BJ (cell line): ENCODE data around the gene FBXW8. TPM values are rescaled to one million over a fixed set of nuclear protein-coding genes. Genes with fewer than 3 reads are reported as not detected.

Experiments
- CTCF ChIA-PET: fragments of 350-600 bp; formaldehyde crosslinking; extraction: SDS; loops from one replicate; lab custom pipeline; 2021; ENCODE audit warnings: antibody characterized with exemption, inconsistent platforms; lab: Yijun Ruan, JAX
- POLR2A ChIA-PET: fragments of 300-600 bp; sonication (Branson Sonifier 250); formaldehyde crosslinking; extraction: SDS; loops from one replicate; lab custom pipeline; 2021; ENCODE audit warnings: antibody characterized with exemption; lab: Charles Lee
- DNase-seq: peaks from one replicate; pipeline ENCODE4 v3.0.0-alpha.2; 2011; ENCODE audit warnings: low read depth
- H3K27me3 ChIP-seq: 2 replicates; pipeline ENCODE4 v1.6.0; 2011; ENCODE audit warnings: low read length; ENCODE audit not compliant: control insufficient read depth, insufficient read depth
- H3K36me3 ChIP-seq: 2 replicates; pipeline ENCODE4 v1.5.1; 2011; ENCODE audit warnings: low read length; ENCODE audit not compliant: control insufficient read depth, insufficient read depth
- H3K4me3 ChIP-seq: 2 replicates; pipeline ENCODE4 v1.5.1; 2011; ENCODE audit warnings: low read depth, mild to moderate bottlenecking, control low read depth, low read length
- polyA plus RNA-seq: library from polyadenylated mRNA; depleted of rRNA; stranded (reverse); fragments of >200 nt; gene quantifications from 2 replicates; pipeline ENCODE4 v1.2.3, GENCODE V29; 2011
- TF ChIP-seq, protein P1 (sequence below): IDR thresholded peaks from 2 replicates; pipeline ENCODE4 v1.5.1; 2011; ENCODE audit warnings: low read depth, mild to moderate bottlenecking, control low read depth, inconsistent platforms, low read length, moderate library complexity; ENCODE audit not compliant: insufficient read depth

The FBXW8 gene
- polyA plus RNA-seq, 1 experiment, result 27.3 TPM

- H3K27me3 ChIP-seq, result peaks cover 5% of the 10 kb centered on the region
- TF ChIP-seq, protein P1, sequence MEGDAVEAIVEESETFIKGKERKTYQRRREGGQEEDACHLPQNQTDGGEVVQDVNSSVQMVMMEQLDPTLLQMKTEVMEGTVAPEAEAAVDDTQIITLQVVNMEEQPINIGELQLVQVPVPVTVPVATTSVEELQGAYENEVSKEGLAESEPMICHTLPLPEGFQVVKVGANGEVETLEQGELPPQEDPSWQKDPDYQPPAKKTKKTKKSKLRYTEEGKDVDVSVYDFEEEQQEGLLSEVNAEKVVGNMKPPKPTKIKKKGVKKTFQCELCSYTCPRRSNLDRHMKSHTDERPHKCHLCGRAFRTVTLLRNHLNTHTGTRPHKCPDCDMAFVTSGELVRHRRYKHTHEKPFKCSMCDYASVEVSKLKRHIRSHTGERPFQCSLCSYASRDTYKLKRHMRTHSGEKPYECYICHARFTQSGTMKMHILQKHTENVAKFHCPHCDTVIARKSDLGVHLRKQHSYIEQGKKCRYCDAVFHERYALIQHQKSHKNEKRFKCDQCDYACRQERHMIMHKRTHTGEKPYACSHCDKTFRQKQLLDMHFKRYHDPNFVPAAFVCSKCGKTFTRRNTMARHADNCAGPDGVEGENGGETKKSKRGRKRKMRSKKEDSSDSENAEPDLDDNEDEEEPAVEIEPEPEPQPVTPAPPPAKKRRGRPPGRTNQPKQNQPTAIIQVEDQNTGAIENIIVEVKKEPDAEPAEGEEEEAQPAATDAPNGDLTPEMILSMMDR, result no peak
- CTCF ChIA-PET, result no interaction called here
Observed at GRCh38 chr12:117058442-117059072, 147.8 kb downstream of the FBXW8 start.

GRCh38 chr12:117059156-117059555 lies 148.4 kb downstream of the FBXW8 start:
- TF ChIP-seq, protein P1, result no peak
- POLR2A ChIA-PET, result no interaction called here
- CTCF ChIA-PET, result no interaction called here

More at GRCh38 chr12:117058442-117059072, 147.8 kb downstream of the FBXW8 start:
- no peak overlapping the region for H3K4me3 ChIP-seq
- POLR2A ChIA-PET, result no interaction called here
- H3K36me3 ChIP-seq, result no peaks in the 10 kb centered on the region
- DNase-seq, result no peak

GRCh38 chr12:117060246-117060928 lies 149.6 kb downstream of the FBXW8 start:
- no peak for DNase-seq
- POLR2A ChIA-PET, result no interaction called here
- TF ChIP-seq, protein P1, result no peak
- Histone ChIP-seq H3K36me3 (no peaks in the 10 kb centered on the region), H3K27me3 (peaks cover 5% of the 10 kb centered on the region), H3K4me3 (no peak overlapping the region)
- CTCF ChIA-PET, result no interaction called here

More at GRCh38 chr12:117059156-117059555, 148.4 kb downstream of the FBXW8 start:
- no peak overlapping the region for H3K4me3 ChIP-seq
- peaks cover 3% of the 10 kb centered on the region for H3K27me3 ChIP-seq
- no peak for DNase-seq
- H3K36me3 ChIP-seq, result no peaks in the 10 kb centered on the region

- Histone ChIP-seq H3K36me3 (no peaks in the 10 kb centered on the region), H3K27me3 (peaks cover 7% of the 10 kb centered on the region), H3K4me3 (no peak overlapping the region)
- POLR2A ChIA-PET, result no interaction called here
- DNase-seq, result no peak
- CTCF ChIA-PET, result no interaction called here
- TF ChIP-seq, protein P1, result no peak
Observed at GRCh38 chr12:117060929-117061305, 150.2 kb downstream of the FBXW8 start.

GRCh38 chr12:117061555-117062079 lies 150.9 kb downstream of the FBXW8 start:
- no peaks in the 10 kb centered on the region for H3K36me3 ChIP-seq
- peaks cover 7% of the 10 kb centered on the region for H3K27me3 ChIP-seq
- no peak for DNase-seq
- POLR2A ChIA-PET, result no interaction called here
- CTCF ChIA-PET, result no interaction called here
- no peak overlapping the region for H3K4me3 ChIP-seq
- TF ChIP-seq, protein P1, result no peak
